ENCODE data around the gene PLCB1.

DNA sequence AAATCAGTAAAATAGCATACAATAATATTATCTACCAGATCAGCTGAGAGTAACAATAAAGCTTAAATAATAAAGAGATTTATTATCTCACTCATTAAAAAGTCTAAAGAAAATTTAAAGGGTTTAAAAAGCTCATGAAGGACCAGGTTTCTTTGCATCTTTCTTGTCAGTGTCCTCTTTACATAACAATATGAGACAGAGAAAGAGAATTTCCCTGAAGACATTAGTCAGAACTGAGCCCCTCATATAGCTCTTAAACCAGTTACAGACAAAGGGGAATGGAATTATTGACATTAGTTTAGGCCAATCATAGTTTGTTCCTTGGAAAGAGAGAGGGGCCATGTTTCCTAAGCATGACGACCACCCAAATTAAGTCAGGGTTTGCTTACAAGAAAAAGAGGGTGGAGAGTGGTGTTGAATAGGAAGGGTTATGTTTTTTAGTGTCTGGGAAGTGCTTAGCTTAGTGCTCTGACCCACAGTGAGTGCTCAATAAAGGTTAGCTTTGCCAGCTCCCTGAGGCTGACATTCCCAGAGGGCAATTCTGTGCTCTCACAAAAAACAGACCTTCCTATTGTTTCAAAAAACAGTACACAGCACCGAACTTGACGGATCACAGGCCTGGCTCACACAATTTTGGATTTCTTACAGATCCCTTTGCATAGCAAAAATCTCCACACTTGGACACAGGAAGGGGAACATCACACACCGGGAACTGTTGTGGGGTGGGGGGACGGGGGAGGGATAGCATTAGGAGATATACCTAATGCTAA, 3.6 kb upstream of the PLCB1 start:
- TF ChIP-seq POLR2AphosphoS5 (IDR thresholded peaks at IDR 0.05; ENCODE audit: low read depth, low read length) (no peak), TAF1 (IDR thresholded peaks at IDR 0.05; ENCODE audit: borderline replicate concordance, insufficient read depth, low read length) (no peak), SIN3A (IDR thresholded peaks at IDR 0.05; ENCODE audit: borderline replicate concordance, insufficient read depth, low read length) (no peak), FOXP2 (optimal IDR thresholded peaks at IDR 0.05; ENCODE audit: borderline replicate concordance, extremely low read depth, extremely low read length, insufficient read depth) (no peak)
- TF ChIP-seq, protein P1, sequence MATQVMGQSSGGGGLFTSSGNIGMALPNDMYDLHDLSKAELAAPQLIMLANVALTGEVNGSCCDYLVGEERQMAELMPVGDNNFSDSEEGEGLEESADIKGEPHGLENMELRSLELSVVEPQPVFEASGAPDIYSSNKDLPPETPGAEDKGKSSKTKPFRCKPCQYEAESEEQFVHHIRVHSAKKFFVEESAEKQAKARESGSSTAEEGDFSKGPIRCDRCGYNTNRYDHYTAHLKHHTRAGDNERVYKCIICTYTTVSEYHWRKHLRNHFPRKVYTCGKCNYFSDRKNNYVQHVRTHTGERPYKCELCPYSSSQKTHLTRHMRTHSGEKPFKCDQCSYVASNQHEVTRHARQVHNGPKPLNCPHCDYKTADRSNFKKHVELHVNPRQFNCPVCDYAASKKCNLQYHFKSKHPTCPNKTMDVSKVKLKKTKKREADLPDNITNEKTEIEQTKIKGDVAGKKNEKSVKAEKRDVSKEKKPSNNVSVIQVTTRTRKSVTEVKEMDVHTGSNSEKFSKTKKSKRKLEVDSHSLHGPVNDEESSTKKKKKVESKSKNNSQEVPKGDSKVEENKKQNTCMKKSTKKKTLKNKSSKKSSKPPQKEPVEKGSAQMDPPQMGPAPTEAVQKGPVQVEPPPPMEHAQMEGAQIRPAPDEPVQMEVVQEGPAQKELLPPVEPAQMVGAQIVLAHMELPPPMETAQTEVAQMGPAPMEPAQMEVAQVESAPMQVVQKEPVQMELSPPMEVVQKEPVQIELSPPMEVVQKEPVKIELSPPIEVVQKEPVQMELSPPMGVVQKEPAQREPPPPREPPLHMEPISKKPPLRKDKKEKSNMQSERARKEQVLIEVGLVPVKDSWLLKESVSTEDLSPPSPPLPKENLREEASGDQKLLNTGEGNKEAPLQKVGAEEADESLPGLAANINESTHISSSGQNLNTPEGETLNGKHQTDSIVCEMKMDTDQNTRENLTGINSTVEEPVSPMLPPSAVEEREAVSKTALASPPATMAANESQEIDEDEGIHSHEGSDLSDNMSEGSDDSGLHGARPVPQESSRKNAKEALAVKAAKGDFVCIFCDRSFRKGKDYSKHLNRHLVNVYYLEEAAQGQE (IDR thresholded peaks at IDR 0.05; ENCODE audit: insufficient read depth in 1 of 2, low read depth in 2 of 2, low read length in 2 of 2) = no peak
